PFSK-1 (cell line): ENCODE results near the gene GOLPH3.

Source experiments
- FOXP2 ChIP-seq: optimal IDR thresholded peaks from 2 replicates; pipeline ENCODE3; 2011; ENCODE audit warnings: borderline replicate concordance, control low read depth, inconsistent platforms; ENCODE audit not compliant: insufficient read depth; ENCODE audit errors: extremely low read length, extremely low read depth
- POLR2AphosphoS5 ChIP-seq: IDR thresholded peaks from 2 replicates; pipeline ENCODE4 v1.6.1; 2012; ENCODE audit warnings: low read depth, mild to moderate bottlenecking, control low read depth, low read length, moderate library complexity
- REST ChIP-seq, 2 experiments: IDR thresholded peaks; 2 replicates each; pipeline versions ENCODE4 v1.6.1 to v1.8.0; 2011 to 2012; ENCODE audit warnings: low read depth in 2 of 2, low read length in 2 of 2, control low read depth in 1 of 2, inconsistent platforms in 1 of 2, mild to moderate bottlenecking in 1 of 2, moderate library complexity in 1 of 2; ENCODE audit not compliant: insufficient read depth in 1 of 2
- SIN3A ChIP-seq: IDR thresholded peaks from 2 replicates; pipeline ENCODE4 v1.6.1; 2012; ENCODE audit warnings: mild to moderate bottlenecking, low read length, moderate library complexity, borderline replicate concordance; ENCODE audit not compliant: insufficient read depth
- TAF1 ChIP-seq: IDR thresholded peaks from 2 replicates; pipeline ENCODE4 v1.6.1; 2012; ENCODE audit warnings: low read length, control low read depth, borderline replicate concordance; ENCODE audit not compliant: insufficient read depth

GOLPH3 gene

GRCh38 chr5:32206509-32207354 lies 32.6 kb upstream of the GOLPH3 start:
- TF ChIP-seq FOXP2: no peak
- TF ChIP-seq POLR2AphosphoS5: no peak
- no peak for TF ChIP-seq SIN3A
- no peak for TF ChIP-seq REST (IDR thresholded peaks at IDR 0.05; ENCODE audit: insufficient read depth in 1 of 2, low read depth in 2 of 2, low read length in 2 of 2)
- TF ChIP-seq TAF1: no peak

- TF ChIP-seq TAF1 (no peak), REST (IDR thresholded peaks at IDR 0.05; ENCODE audit: insufficient read depth in 1 of 2, low read depth in 2 of 2, low read length in 2 of 2) (no peak), SIN3A (no peak), POLR2AphosphoS5 (no peak), FOXP2 (no peak)
These were observed 31.9 kb upstream of the GOLPH3 start for GRCh38 chr5:32206053-32206452.

GRCh38 chr5:32202394-32202793 lies 28.3 kb upstream of the GOLPH3 start:
- TF ChIP-seq SIN3A: no peak
- TF ChIP-seq FOXP2: no peak
- TF ChIP-seq TAF1: no peak
- TF ChIP-seq REST (IDR thresholded peaks at IDR 0.05; ENCODE audit: insufficient read depth in 1 of 2, low read depth in 2 of 2, low read length in 2 of 2): no peak
- no peak for TF ChIP-seq POLR2AphosphoS5

- TF ChIP-seq POLR2AphosphoS5: no peak
- no peak for TF ChIP-seq SIN3A
- TF ChIP-seq REST (IDR thresholded peaks at IDR 0.05; ENCODE audit: insufficient read depth in 1 of 2, low read depth in 2 of 2, low read length in 2 of 2): no peak
- TF ChIP-seq TAF1: no peak
- no peak for TF ChIP-seq FOXP2
These were observed 27.1 kb upstream of the GOLPH3 start for GRCh38 chr5:32201122-32201753.
